HS-27A (cell line): ENCODE data around the gene GORASP1.

Source experiments
- DNase-seq: peaks from one replicate; pipeline ENCODE4 v3.0.0-alpha.2; 2012; ENCODE audit warnings: low read depth, missing footprints

The GORASP1 gene

GRCh38 chr3:39125841-39126500 lies 18.5 kb upstream of the GORASP1 start:
- no peak for DNase-seq

- no peak for DNase-seq
Observed at GRCh38 chr3:39124876-39125840, 17.7 kb upstream of the GORASP1 start.

DNA sequence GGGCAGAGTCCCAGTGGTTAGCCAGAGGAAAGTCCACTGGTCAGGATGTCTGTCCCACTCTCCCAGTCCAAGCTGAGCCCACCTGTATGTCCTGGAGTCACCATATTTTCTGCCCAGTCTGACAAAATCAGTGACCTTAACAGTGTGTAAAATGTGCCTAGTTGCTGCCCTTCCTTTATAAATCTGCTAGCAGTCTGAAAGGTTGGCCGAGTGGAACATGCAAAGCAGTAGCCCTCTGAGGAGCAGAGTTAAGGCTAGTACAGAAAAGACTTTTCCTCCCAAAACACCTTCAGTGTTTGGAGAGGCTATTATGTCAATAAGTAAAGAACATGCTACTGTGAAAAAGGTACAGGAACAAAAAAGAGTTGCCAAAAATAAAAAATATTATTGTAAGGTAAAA lies 15.4 kb upstream of the GORASP1 start:
- no peak for DNase-seq

DNA sequence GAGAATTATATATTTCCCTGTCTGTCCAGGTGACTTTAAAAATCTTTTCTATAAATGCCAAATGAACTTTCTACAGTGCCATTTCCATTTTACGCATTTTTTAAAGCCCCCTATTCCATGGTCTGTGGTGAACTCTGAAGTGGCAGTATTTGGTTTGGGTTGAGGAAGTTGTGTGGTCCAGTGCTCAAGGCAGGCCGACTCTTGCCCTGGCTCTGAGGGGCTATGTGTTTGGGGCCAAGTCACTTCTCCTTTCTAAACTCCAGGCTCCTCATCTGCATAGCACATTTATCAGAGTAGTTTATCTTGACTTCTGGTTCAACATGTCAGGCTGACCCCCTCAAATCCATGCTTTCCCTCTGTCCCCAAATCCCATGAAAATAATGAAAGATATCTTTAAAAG lies 14.2 kb upstream of the GORASP1 start:
- DNase-seq, result no peak

GRCh38 chr3:39118931-39119660 lies 11.7 kb upstream of the GORASP1 start:
- DNase-seq, result no peak

DNA sequence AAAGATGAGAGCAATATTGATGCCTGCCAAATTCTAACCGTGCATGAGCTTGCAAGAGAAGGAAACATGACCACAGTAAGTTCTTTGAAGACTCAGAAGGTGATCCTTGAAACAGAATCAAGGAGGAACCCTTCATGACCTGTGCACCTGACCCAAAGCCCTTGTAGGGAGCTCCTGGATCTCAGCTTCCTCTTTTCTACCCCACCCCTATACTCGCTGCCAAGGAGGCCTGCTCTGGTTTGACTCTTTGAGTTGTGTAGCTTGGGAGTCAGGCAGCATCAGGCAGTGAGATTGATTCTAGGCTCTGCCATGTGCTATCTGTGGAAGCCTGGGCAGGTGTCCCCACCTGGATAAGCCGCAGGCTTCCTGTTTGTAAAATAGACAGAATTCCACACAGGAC lies 10.7 kb upstream of the GORASP1 start:
- no peak for DNase-seq

DNA sequence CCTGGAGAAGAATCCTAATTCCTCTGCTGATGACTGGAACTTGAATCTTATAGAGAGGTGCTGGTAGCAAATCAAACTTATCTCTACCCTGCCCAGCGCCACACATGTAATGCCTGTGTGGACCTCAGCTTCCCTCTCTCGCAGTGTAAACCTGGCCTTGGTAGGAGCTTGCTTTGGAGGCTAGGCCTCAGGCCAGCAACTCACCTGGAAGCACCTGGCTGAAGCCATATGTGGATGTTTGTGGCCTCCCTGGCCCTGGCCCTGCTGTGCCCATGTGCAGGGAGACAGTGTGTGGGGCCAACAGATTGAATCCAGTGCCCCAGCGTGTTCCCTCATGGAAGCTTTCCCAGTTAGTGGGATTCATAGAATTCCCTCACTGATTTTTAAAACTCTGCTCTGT lies 8.4 kb upstream of the GORASP1 start:
- DNase-seq, result no peak

GRCh38 chr3:39114456-39114855 lies 7.0 kb upstream of the GORASP1 start:
- DNase-seq, result no peak

- DNase-seq, result no peak
Observed at GRCh38 chr3:39113291-39113690, 5.9 kb upstream of the GORASP1 start.

DNA sequence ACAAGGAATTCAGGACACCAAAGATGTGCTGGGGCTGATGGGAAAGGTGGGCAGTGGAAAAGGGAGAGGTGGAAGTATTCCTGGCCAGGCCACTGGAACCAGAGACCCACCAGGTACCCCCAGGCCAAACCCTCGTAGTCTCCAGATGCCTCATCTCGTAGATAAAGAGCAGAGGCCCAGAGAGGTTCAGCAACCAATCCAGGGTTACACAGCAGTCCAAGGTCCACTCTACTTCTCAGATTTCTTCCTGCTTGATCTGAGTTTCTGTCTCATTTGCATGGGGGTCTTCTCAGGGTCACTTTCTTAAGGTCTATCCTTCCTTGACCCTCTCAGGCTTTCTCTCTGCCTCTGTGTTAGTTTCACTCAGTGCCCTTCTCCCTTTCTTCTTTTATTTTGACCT lies 5.1 kb upstream of the GORASP1 start:
- no peak for DNase-seq

- DNase-seq, result no peak
Observed at GRCh38 chr3:39112113-39112512, 4.7 kb upstream of the GORASP1 start.

- no peak for DNase-seq
Observed at GRCh38 chr3:39110041-39110639, 2.7 kb upstream of the GORASP1 start.

DNA sequence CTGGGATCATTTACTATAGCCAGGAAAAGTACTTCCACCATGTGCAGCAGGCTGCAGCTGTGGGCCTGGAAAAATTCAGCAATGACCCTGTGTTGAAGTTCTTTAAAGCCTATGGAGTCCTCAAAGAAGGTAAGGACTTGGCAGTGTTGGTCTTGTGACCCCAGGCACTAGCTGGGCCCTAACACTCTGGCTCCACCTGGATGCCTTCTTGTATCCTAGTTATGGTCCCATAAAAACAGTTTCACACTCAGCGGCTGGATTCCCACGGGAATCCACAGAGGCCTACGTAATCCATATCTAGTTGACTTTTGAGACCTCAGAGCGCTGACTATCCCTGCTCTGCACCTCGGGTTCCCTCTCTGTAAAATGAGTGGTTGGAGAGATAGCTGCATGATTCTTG lies 1.7 kb upstream of the GORASP1 start:
- no peak for DNase-seq

- no peak for DNase-seq
Observed at GRCh38 chr3:39108200-39108710, 828 bp upstream of the GORASP1 start.

- no peak for DNase-seq
Observed at GRCh38 chr3:39106851-39107387, 508 bp downstream of the GORASP1 start.

DNA sequence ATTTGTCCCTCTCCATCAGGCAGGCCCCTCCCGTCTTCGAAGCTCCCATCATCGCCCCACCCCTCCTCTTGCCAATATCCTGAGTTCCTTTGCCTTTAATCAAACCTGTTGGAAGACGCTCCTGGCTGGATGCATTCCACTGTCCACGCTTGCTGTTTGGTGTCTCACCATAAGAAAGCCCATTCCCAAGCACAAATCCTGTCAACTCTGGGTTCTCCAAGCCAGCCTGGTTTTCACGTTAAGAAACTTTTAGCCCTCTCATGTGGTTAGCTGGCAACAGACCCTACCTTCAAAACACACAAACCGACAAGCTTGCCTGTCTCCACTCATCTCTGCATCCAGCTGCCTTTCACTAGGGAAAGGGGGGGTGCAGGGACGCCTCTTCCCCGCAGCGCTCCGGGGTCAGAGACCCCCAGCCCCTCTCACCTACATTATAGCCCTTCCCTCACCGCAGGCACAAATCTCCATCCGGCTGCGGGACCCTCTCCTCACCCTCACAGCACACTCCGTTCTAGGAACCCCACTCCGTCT lies 1.1 kb downstream of the GORASP1 start:
- no peak for DNase-seq

GRCh38 chr3:39105687-39106063 lies 1.8 kb downstream of the GORASP1 start:
- DNase-seq, result no peak

GRCh38 chr3:39104961-39105686 lies 2.3 kb downstream of the GORASP1 start:
- DNase-seq, result no peak

DNA sequence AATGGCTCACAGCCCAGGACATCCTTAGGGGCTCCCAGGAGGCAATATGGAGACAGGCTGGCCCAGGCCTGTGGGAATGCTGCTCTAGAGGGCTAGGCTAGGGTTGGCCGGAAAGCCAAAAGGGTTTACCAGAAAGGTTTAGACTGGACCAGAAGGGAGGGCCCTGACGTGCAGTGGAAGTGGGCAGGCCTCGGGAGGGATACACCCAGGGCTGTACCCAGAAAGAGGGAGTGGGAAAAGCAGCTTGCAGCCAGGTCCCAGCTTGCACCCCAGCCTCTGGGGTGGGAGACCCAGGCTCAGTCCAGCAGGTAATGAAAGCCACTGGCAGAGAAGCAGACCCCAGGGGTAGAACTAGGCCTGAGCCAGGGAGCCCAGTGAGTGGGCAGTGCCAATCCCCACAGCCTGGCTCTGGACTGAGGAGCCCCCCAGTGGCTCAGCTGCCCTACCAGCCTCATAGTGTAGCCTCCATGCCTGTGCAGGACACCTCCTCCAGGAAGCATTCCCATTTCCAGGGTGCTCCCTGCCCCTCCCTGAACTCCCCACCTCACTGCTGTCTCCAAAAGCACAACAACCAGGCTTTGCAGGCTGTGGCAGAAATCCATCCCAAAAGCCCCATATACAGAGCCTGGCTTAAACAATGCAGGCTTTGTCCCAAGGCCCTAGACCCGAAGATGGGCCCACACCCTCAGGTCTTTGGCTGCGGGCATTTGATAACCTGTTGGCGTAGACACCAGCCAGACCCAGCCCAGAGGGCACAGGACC lies 3.5 kb downstream of the GORASP1 start:
- no peak for DNase-seq

- no peak for DNase-seq
Observed at GRCh38 chr3:39103324-39103693, 4.1 kb downstream of the GORASP1 start.
